Ectodermal cell (in vitro differentiated cells): Measurements from ENCODE around the gene TMCO2.

Source experiments
- H3K27ac ChIP-seq: 2 replicates; pipeline ENCODE4 v1.7.0; 2013; ENCODE audit warnings: mild to moderate bottlenecking, low read depth, low read length; ENCODE audit not compliant: insufficient read depth, poor library complexity, severe bottlenecking
- H3K27me3 ChIP-seq: 2 replicates; pipeline ENCODE4 v1.7.0; 2013; ENCODE audit warnings: mild to moderate bottlenecking, low read length; ENCODE audit not compliant: insufficient read depth, control insufficient read depth, poor library complexity, severe bottlenecking
- H3K36me3 ChIP-seq: one replicate; pipeline ENCODE4 v1.7.0; 2013; ENCODE audit warnings: low read length; ENCODE audit not compliant: control insufficient read depth, insufficient read depth
- H3K4me1 ChIP-seq: one replicate; pipeline ENCODE4 v1.7.0; 2013; ENCODE audit warnings: low read length; ENCODE audit not compliant: control insufficient read depth, insufficient read depth
- H3K4me3 ChIP-seq: 2 replicates; pipeline ENCODE4 v1.7.0; 2013; ENCODE audit warnings: low read depth, low read length, control low read depth; ENCODE audit not compliant: insufficient read depth
- H3K9me3 ChIP-seq: 2 replicates; pipeline ENCODE4 v1.7.0; 2013; ENCODE audit warnings: mild to moderate bottlenecking, low read length, moderate library complexity; ENCODE audit not compliant: control insufficient read depth
- WGBS, 2 experiments: methylation state at CpG; one replicate each; pipeline ENCODE4 v1.1.7; 2013; ENCODE audit warnings: missing lambda C conversion rate in 2 of 2; 5-methylcytosine and 5-hydroxymethylcytosine counted together

TMCO2 gene

GRCh38 chr1:40270152-40270834 is 22.6 kb downstream of the TMCO2 start:
- Histone ChIP-seq H3K4me1 (no peaks in the 10 kb centered on the region), H3K27ac (no peak overlapping the region), H3K36me3 (peaks cover 37% of the 10 kb centered on the region), H3K9me3 (no peaks in the 10 kb centered on the region), H3K4me3 (no peak overlapping the region), H3K27me3 (no peaks in the 10 kb centered on the region)
- 92 to 94% methylated on average over 3 of the region's 3 CpGs for WGBS, 2 experiments

- WGBS, 2 experiments, result 97 to 98% methylated on average over 3 of the region's 3 CpGs
- peaks cover 33% of the 10 kb centered on the region for H3K36me3 ChIP-seq
- no peak overlapping the region for H3K4me3 ChIP-seq
- H3K4me1 ChIP-seq, result no peaks in the 10 kb centered on the region
- H3K27ac ChIP-seq, result no peak overlapping the region
- no peaks in the 10 kb centered on the region for H3K27me3 ChIP-seq
- H3K9me3 ChIP-seq, result no peaks in the 10 kb centered on the region
These were observed 25.0 kb downstream of the TMCO2 start for GRCh38 chr1:40272653-40273213.

GRCh38 chr1:40273547-40274166 is 25.9 kb downstream of the TMCO2 start:
- peaks cover 25% of the 10 kb centered on the region for H3K36me3 ChIP-seq
- WGBS, 2 experiments, result 92 to 95% methylated on average over 1 to 2 of the region's 4 CpGs
- H3K27ac ChIP-seq, result no peak overlapping the region
- H3K9me3 ChIP-seq, result no peaks in the 10 kb centered on the region
- no peaks in the 10 kb centered on the region for H3K4me1 ChIP-seq
- no peaks in the 10 kb centered on the region for H3K27me3 ChIP-seq
- H3K4me3 ChIP-seq, result no peak overlapping the region

GRCh38 chr1:40274331-40274730 is 26.6 kb downstream of the TMCO2 start:
- H3K9me3 ChIP-seq, result no peaks in the 10 kb centered on the region
- H3K4me1 ChIP-seq, result no peaks in the 10 kb centered on the region
- 94 to 99% methylated on average over 2 of the region's 2 CpGs for WGBS, 2 experiments
- H3K27me3 ChIP-seq, result no peaks in the 10 kb centered on the region
- no peak overlapping the region for H3K4me3 ChIP-seq
- no peak overlapping the region for H3K27ac ChIP-seq
- H3K36me3 ChIP-seq, result peaks cover 24% of the 10 kb centered on the region

- Histone ChIP-seq H3K27me3 (no peaks in the 10 kb centered on the region), H3K27ac (no peak overlapping the region), H3K4me1 (no peaks in the 10 kb centered on the region), H3K9me3 (no peaks in the 10 kb centered on the region), H3K4me3 (no peak overlapping the region), H3K36me3 (peaks cover 15% of the 10 kb centered on the region)
- 91 to 95% methylated on average over 3 of the region's 3 CpGs for WGBS, 2 experiments
These were observed 28.4 kb downstream of the TMCO2 start for GRCh38 chr1:40276122-40276521.

GRCh38 chr1:40281853-40282252 is 34.1 kb downstream of the TMCO2 start:
- H3K36me3 ChIP-seq, result peaks cover 10% of the 10 kb centered on the region
- H3K27me3 ChIP-seq, result no peaks in the 10 kb centered on the region
- WGBS, 2 experiments, result 100% methylated on average over 1 to 2 of the region's 2 CpGs
- H3K4me1 ChIP-seq, result no peaks in the 10 kb centered on the region
- H3K27ac ChIP-seq, result no peak overlapping the region
- no peaks in the 10 kb centered on the region for H3K9me3 ChIP-seq
- no peak overlapping the region for H3K4me3 ChIP-seq

GRCh38 chr1:40291293-40291692 is 43.6 kb downstream of the TMCO2 start:
- 97 to 100% methylated on average over 2 of the region's 2 CpGs for WGBS, 2 experiments
- Histone ChIP-seq H3K4me1 (no peaks in the 10 kb centered on the region), H3K9me3 (no peaks in the 10 kb centered on the region), H3K36me3 (peaks cover 17% of the 10 kb centered on the region), H3K27ac (no peak overlapping the region), H3K4me3 (no peak overlapping the region), H3K27me3 (no peaks in the 10 kb centered on the region)

- H3K27ac ChIP-seq, result no peak overlapping the region
- no peak overlapping the region for H3K4me3 ChIP-seq
- 83 to 89% methylated on average over 8 of the region's 8 CpGs for WGBS, 2 experiments
- H3K4me1 ChIP-seq, result no peaks in the 10 kb centered on the region
- H3K27me3 ChIP-seq, result no peaks in the 10 kb centered on the region
- no peaks in the 10 kb centered on the region for H3K9me3 ChIP-seq
- no peaks in the 10 kb centered on the region for H3K36me3 ChIP-seq
These were observed 51.9 kb downstream of the TMCO2 start for GRCh38 chr1:40299366-40300248.

- H3K36me3 ChIP-seq, result no peaks in the 10 kb centered on the region
- WGBS, 2 experiments, result 95% methylated on average over 1 of the region's 1 CpG
- H3K9me3 ChIP-seq, result no peaks in the 10 kb centered on the region
- no peaks in the 10 kb centered on the region for H3K27me3 ChIP-seq
- no peak overlapping the region for H3K4me3 ChIP-seq
- no peaks in the 10 kb centered on the region for H3K4me1 ChIP-seq
- H3K27ac ChIP-seq, result no peak overlapping the region
These were observed 52.5 kb downstream of the TMCO2 start for GRCh38 chr1:40300249-40300567.

- Histone ChIP-seq H3K27me3 (no peaks in the 10 kb centered on the region), H3K36me3 (no peaks in the 10 kb centered on the region), H3K27ac (no peak overlapping the region), H3K4me1 (no peaks in the 10 kb centered on the region), H3K4me3 (no peak overlapping the region), H3K9me3 (no peaks in the 10 kb centered on the region)
- WGBS, 2 experiments, result 93 to 97% methylated on average over 9 of the region's 9 CpGs
These were observed 52.9 kb downstream of the TMCO2 start for GRCh38 chr1:40300651-40301050.
